Inflammatory macrophage treated with lipopolysaccharide for 4 hours (primary cell): ENCODE results near the gene FAM114A2.

Source experiments
- DNase-seq: peaks from one replicate; pipeline ENCODE4 v3.0.0-alpha.2; 2020

The FAM114A2 gene

GRCh38 chr5:153981905-153982605 is 56.7 kb downstream of the FAM114A2 start:
- no peak for DNase-seq

- no peak for DNase-seq
Observed at GRCh38 chr5:153979028-153979783, 59.5 kb downstream of the FAM114A2 start.

GRCh38 chr5:153974813-153975163 is 63.9 kb downstream of the FAM114A2 start:
- DNase-seq = peak; percentile 38

- peak; percentile 37 for DNase-seq
Observed at GRCh38 chr5:153974131-153974812, 64.4 kb downstream of the FAM114A2 start.

- no peak for DNase-seq
Observed at GRCh38 chr5:153972240-153972639, 66.5 kb downstream of the FAM114A2 start.

- no peak for DNase-seq
Observed at GRCh38 chr5:153970496-153970895, 68.2 kb downstream of the FAM114A2 start.

GRCh38 chr5:153969563-153969895 is 69.2 kb downstream of the FAM114A2 start:
- peak; percentile 36 for DNase-seq

GRCh38 chr5:153968761-153969562 is 69.7 kb downstream of the FAM114A2 start:
- DNase-seq = no peak

- peak; percentile 39 for DNase-seq
Observed at GRCh38 chr5:153964880-153965645, 73.6 kb downstream of the FAM114A2 start.

- DNase-seq = no peak
Observed at GRCh38 chr5:153964191-153964879, 74.4 kb downstream of the FAM114A2 start.

GRCh38 chr5:153960269-153961215 is 78.2 kb downstream of the FAM114A2 start:
- peak; percentile 3 for DNase-seq

GRCh38 chr5:153959134-153959957 is 79.4 kb downstream of the FAM114A2 start:
- DNase-seq = no peak

- no peak for DNase-seq
Observed at GRCh38 chr5:153957205-153957604, 81.5 kb downstream of the FAM114A2 start.

GRCh38 chr5:153953411-153953810 is 85.3 kb downstream of the FAM114A2 start:
- DNase-seq = no peak

- no peak for DNase-seq
Observed at GRCh38 chr5:153952893-153953292, 85.8 kb downstream of the FAM114A2 start.

GRCh38 chr5:153952057-153952456 is 86.7 kb downstream of the FAM114A2 start:
- DNase-seq = no peak

GRCh38 chr5:153941265-153941664 is 97.4 kb downstream of the FAM114A2 start:
- no peak for DNase-seq
